Measurements from ENCODE around the gene GPN2.
A peak's percentile ranks its signal among the peaks of the same experiment; 100 is the strongest.

Gene GPN2

DNA sequence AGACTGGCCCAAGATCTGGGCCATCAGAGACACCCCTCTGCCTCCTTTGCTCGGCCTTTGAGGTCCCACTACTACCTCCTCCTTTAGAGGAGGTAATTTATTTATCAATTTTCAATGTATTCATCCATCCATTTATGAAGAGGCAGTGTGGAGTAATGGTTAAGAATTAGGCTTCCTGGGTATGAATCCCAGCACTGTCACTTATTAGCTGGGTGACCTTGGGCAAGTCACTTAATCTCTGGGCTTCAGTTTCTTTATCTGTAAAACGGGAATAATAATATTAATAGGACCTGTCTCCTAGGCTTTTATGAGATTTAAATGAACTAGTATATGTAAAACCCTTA is 22.0 kb upstream of the GPN2 start:
- no peak for TF ChIP-seq ZNF274 (IDR thresholded peaks at IDR 0.05; ENCODE audit: low read depth, low read length)
- H3K4me3 ChIP-seq (ENCODE audit: low read length) = no peak overlapping the region

DNA sequence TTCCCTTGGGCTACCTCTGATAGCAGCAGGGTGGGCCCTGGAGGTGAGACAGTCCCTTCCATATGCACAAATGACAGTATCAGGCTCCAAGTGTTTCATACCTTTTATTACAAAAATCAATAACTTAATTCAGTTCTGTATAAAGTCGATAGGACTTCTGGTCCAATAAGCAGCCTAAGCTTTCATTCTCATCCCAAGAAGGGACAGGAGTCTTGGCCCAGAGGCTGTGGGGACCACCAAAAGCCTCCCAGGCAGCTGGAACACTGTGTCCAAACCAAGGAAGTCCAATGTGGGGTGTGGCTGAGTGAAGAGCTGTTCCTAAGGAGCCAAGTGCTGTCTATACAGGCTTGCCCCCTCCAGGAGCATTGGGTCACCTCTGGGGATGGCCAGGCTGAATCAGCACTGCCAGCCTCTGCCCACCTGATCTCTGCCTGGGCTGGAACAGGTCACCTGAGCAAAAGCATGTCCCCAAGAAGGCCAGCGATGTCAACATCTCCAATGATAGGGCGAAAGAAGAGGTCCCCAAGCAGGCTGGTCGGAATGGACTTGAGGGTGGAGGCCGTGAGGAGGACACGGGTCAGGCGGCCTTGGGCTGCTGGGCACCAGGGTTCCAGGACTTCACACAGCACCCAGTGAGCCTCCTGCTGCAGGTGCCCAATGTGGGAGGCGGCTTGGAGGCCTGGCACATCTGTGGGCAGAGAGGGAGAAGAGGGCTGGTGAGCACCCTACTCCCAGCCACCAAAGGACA is 21.5 kb upstream of the GPN2 start:
- H3K4me3 ChIP-seq (ENCODE audit: low read length) = no peak overlapping the region
- no peak for TF ChIP-seq ZNF274 (IDR thresholded peaks at IDR 0.05; ENCODE audit: low read depth, low read length)

DNA sequence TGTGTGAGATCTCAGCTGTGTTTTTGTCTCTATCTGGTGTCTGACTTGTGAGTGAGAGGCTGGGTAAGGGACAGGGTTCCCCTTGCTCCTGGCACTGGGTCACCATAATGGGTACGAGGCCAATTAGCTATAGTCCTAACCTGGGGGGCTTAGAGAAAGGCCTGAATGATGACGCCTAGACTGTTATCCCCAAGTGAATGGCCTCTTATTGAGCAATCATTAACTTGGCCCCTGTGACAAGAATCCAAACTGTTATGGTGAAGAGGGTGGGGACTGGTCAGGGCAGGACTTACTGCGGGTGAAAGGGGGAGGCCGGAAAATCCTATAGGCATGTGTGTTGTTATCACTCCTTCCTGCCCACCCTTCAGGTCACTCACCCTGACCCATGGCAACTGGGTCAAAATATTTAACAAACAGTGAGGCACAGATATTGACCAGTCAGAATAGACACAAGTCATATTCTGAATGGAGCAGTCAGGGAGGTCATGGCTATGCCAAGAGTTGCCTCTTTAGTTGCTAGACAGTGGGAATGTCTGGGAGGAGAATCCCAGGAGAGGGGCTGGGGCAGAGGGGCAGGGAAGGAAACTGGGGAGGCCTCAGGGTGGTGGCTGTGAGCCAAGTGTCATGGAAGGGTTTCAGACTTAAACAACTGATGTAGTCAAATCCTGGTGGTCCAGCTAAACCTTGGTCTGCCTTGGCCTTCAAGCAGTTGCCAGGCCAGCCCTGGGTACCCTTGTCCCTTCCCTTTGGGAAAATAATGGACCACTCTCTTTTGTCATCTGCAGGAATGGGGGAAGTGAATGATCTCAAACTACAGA is 20.5 kb upstream of the GPN2 start:
- no peak for TF ChIP-seq ZNF274 (IDR thresholded peaks at IDR 0.05; ENCODE audit: low read depth, low read length)
- H3K4me3 ChIP-seq (ENCODE audit: low read length) = no peak overlapping the region

DNA sequence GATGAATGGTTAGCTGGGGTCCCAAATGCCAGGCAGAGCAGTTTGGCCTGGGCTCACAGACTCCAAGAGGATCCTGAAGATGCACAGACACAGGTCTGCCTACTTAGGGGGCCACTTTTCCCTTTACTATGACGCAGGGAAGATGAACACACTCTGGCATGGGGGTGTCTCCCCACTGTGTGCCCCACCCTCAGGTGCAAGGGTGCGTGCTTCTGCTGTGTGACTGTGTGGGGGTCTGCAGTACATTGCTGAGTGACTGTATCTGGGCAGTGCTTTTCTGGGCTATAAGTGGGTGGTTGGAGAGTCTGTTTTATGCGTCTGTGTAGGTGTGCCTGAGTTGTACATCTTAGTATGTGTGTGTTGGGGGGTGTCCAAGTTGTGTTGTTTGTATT is 19.9 kb upstream of the GPN2 start:
- H3K4me3 ChIP-seq (ENCODE audit: low read length) = no peak overlapping the region
- no peak for TF ChIP-seq ZNF274 (IDR thresholded peaks at IDR 0.05; ENCODE audit: low read depth, low read length)

DNA sequence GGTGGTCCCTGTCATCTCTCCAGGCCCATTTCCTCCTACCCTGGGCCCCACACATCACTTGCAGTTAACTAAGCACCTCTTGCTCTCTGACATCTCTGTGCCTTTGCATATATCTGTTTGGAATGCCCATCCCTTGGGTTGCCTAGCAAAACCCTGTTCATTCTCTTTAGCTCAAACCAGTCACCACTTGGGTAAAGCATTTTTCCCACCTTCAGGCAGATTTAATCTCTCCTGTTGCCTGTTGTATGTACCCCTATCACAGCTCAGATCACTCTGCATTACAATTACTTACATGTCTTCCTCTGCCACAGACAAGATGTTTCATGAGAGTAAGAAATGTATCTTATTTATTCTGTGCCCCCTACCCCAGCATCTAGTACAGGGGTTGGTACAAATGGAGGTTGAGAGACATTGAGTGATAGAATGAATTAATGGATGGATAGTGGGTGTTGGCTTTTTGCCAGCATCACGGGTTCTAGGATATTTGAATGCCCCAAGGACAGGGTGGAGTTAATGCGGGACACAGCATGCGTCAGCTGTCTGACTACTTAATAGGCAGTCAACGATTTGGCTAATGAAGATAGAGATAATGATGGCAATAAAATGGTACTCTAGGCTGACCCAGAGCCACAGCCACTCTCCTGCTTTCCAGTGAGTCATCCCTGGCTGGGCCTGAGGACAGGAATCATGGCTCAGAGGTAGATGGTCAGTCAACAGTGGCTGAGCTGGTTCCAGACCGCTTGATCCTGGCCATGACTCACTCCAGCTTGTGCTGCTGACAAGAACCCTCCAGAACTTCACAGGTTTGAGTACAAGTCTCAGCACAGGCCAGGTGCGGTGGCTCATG is 17.2 kb upstream of the GPN2 start:
- TF ChIP-seq ZNF274 (IDR thresholded peaks at IDR 0.05; ENCODE audit: low read depth, low read length) = no peak
- no peak overlapping the region for H3K4me3 ChIP-seq (ENCODE audit: low read length)

DNA sequence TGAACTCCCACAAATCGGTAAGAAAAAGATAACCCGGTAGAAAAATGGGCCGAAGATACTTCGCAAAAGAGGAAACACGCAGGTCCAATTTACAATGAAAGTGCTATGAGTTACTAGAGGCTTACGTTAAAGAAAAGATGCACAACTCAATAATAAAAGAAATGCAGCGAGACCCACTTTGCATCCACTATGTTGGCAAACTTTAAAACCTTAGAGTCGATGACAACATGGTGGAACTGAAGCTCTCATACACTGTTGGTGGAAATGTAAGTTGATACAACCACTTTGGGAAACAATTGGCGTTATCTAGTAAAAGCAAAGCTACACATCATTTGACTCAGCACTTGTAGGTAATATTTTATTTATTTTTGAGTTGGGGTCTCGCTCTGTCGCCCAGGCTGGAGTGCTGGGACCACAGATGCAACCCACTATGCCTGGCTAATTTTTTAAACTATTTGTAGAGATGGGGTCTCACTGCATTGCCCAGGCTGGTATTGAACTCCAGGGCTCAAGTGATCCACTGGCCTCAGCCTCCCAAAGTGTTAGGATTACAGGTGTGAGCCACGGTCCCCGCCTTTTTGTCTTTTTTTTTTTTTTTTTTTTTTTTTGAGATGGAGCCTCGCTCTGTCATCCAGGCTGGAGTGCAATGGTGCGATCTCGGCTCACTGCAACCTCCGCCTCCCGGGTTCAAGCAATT is 10.9 kb upstream of the GPN2 start:
- TF ChIP-seq ZNF274 (IDR thresholded peaks at IDR 0.05; ENCODE audit: low read depth, low read length) = no peak
- H3K4me3 ChIP-seq (ENCODE audit: low read length) = peak overlapping the region; percentile 91

DNA sequence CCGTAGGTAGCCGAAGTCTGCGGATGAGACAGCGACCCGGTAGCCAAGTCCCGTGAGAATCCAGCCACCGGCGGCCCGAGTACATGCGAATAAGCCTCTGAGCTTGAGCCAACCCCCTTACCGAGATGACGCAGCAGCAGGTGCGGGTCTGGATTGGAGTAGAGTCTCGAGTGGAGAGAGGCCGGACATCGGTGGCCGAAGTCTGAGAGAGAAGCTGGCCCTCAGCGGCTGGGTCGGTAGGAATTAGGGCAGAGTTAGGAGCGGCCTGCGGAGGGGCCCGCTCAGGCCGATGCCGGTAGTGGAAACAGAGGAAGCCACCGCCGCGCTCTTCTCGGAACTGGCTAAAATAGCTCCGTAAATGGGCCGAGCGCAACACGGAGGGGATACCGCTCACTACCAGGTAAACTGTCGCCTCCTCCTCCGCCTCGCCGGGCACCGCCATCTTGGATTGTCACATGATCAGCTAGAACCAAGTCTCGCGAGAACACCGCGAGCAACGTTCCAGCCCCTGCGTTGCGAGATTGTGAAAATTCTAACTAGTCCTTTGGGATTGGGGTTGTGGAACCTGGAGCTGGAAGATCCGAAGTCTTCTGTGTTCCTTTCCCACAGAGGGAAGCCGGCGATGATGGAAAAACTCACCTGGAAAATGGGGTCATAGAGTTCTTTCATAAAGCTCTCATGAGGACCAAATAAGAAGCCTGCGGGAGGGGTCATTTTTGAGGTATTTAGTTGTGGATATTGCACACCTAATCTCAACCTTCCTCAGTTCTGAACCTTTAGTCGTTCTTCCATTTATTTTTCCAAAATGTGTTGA is 10.1 kb upstream of the GPN2 start, which contains the start of gene GPATCH3:
Gene GPATCH3, minus strand, starts transcription at position 467 of the 814 bp plus-strand sequence. Its CDS starts 25 bp downstream, at position 442.
- no peak for TF ChIP-seq ZNF274 (IDR thresholded peaks at IDR 0.05; ENCODE audit: low read depth, low read length)

DNA sequence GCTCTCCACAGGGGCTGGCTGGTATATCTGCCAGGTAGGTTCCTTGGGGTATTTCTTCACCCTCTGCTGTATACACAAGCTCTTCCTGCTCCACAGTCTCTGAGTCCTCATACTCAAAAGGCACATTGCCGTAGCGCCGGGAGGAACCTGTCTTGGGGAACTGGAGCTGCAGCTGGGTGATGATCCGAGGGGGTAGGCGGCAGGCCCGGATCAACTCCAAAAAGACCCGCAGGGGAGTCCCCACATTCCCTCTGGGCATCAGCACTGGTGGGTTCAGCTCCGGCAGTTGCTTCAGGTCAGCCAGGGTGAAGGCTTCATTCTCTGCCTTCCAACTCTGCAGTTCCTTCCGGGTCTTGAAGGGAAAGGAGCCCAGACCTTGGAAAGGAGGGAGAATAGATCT is 7.3 kb upstream of the GPN2 start:
- H3K4me3 ChIP-seq (ENCODE audit: low read length) = no peak overlapping the region
- TF ChIP-seq ZNF274 (IDR thresholded peaks at IDR 0.05; ENCODE audit: low read depth, low read length) = no peak

More for the DNA sequence above, 10.1 kb upstream of the GPN2 start, which contains the start of gene GPATCH3:
- H3K4me3 ChIP-seq (ENCODE audit: low read length) = peak within 1 kb of the TSS; percentile 91

DNA sequence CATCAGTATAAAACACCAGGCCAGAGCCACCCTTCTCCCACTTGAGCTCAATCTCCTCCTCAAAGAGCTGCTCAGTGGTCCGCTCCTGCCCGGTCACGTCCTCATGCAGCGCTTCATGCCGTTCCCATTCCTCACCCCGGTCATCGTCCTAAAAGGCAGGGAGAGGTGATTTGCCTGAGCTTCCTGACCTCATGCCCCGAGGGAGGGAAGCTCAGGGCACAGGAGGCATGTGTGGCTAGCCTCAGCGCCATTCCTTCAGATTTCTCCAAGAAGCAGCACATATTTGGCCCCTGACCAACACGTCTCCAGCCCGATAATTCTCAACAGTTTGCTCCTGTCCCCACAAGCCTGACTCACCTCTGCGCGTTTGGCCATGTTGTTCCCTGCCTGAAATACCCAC is 4.2 kb upstream of the GPN2 start:
- no peak for TF ChIP-seq ZNF274 (IDR thresholded peaks at IDR 0.05; ENCODE audit: low read depth, low read length)
- H3K4me3 ChIP-seq (ENCODE audit: low read length) = no peak overlapping the region

DNA sequence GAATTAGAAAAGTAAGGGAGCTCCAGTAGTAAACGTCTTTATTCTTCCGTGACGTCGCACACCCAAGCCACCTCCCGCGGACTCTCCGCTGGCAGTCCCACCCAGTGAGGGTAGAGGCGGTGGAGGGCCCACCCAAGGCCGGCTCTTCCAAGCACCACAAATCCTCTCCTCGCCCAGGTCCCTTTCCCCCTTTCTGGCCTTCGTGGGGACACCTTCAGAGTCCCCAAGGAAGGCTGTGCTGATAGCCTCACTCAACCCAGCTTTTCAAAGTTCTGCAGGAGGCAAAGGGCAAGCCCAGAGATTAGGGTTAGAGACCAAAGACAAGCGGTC is 349 bp upstream of the GPN2 start:
- H3K4me3 ChIP-seq (ENCODE audit: low read length) = peak overlapping the region; percentile 80; the same call in 1 of the 2 replicates

DNA sequence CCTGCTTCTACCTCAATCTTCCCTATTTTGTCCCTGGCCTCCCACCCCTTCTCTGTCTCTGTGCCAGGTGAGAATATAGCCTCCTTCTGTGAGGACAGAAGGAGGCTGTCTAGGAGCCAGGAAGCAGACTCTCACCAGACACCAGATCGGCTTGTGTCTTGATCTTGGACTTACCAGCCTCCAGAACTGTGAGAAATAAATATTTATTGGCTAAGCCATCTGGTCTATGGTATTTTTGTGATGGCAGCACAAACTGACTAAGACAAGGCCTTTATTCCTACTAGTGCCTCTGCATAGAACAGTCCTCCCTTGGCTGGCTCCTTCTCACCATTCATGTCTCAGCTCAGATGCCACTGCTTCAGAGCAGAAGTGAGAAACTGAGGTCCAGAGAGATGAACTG is 1.9 kb downstream of the GPN2 start:
- TF ChIP-seq ZNF274 (IDR thresholded peaks at IDR 0.05; ENCODE audit: low read depth, low read length) = no peak
- H3K4me3 ChIP-seq (ENCODE audit: low read length) = no peak overlapping the region

More for the DNA sequence above, 349 bp upstream of the GPN2 start:
- TF ChIP-seq ZNF274 (IDR thresholded peaks at IDR 0.05; ENCODE audit: low read depth, low read length) = no peak

DNA sequence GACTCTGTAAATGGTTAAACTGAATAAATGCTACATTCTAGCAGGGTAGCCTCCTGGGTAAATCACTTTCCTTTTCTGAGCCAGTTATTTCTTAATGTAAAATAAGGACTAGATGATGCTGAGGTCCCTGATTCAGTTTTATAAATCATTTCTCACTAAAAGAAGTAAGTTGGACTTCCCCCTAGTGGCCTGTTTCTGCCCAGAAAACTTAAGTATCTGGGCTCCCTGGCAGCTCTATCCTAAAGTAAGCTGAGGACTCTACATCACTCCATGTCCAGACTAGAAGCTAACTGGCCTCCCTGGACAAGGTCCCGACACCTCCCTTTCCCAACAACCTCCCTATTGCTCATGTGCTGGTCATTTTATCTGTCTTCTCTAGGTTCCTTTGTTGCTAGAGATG is 3.0 kb downstream of the GPN2 start:
- no peak for TF ChIP-seq ZNF274 (IDR thresholded peaks at IDR 0.05; ENCODE audit: low read depth, low read length)
- no peak overlapping the region for H3K4me3 ChIP-seq (ENCODE audit: low read length)

Measured in GM08714 (cell line).